ENCODE results near the gene SLC25A12. TPM values are rescaled to one million over a fixed set of nuclear protein-coding genes. Genes with fewer than 3 reads are reported as not detected.

Gene SLC25A12
- total and polyA plus RNA-seq, 2 of the 13 experiments (the other 11 are each of a cell fraction or from before 2014, with no cell fraction given) = 8.1 to 15.9 TPM

DNA sequence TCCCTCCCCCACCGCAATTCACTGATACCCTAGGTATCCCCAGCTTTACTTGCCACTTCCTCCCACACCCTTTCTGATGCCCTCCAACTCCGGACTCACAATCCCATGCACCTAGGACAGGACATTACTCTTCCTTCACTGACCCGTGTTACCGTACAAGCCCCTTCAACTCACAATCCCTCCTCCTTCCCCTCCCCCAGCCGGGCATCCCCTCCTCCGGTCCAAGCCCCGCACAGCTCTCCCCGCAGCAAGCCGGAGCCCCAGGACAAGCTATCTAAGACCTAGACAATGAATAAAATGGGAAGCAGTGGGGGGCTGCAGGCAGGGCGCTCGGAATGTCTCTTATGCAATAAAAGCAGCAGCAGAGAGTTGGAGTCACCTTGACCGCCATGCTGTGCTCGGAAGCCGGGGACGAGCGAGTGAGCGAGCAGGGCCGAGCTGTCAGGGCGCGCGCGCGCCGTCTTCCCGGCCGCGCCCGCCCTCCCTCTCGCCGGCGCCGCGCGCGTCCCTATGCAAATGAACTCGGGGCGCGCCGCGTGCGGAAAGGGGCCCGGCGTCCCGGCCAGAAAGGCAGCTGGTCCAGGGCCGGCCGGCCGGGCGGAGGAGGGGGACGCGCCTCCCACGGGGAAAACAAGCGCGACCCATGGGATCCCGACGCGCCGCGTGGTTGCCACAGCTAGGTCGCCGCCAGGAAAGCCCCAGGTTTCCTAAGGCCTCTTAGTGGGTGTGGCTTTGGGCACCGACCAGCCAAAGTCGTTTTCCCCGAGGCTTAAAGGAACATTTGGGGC, at the start of gene SLC25A12 (continued):
- TF ChIP-seq, protein P1, sequence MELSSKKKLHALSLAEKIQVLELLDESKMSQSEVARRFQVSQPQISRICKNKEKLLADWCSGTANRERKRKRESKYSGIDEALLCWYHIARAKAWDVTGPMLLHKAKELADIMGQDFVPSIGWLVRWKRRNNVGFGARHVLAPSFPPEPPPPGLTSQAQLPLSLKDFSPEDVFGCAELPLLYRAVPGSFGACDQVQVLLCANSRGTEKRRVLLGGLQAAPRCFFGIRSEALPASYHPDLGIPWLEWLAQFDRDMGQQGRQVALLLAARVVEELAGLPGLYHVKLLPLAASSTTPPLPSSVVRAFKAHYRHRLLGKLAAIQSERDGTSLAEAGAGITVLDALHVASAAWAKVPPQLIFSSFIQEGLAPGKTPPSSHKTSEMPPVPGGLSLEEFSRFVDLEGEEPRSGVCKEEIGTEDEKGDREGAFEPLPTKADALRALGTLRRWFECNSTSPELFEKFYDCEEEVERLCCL (CRISPR knock-in tag; IDR thresholded peaks at IDR 0.05; ENCODE audit: borderline replicate concordance) = peak; percentile 59; the same call in 1 of the 2 replicates
- TF ChIP-seq ZNF33A (CRISPR knock-in tag; IDR thresholded peaks at IDR 0.05; ENCODE audit: borderline replicate concordance) (no peak), ZNF441 (CRISPR knock-in tag; IDR thresholded peaks at IDR 0.05; ENCODE audit: borderline replicate concordance) (no peak; the same call in 1 of the 2 replicates), PPARG (CRISPR knock-in tag; conservative IDR thresholded peaks at IDR 0.05) (no peak; the same call in 1 of the 2 replicates), U2AF2 (IDR thresholded peaks at IDR 0.05; ENCODE audit: low read depth, low read length) (no peak), HDAC1 (CRISPR knock-in tag; IDR thresholded peaks at IDR 0.05) (peak; percentile 77), HNF1B (CRISPR knock-in tag; IDR thresholded peaks at IDR 0.05) (peak; percentile 89), ZNF569 (CRISPR knock-in tag; IDR thresholded peaks at IDR 0.05; ENCODE audit: borderline replicate concordance) (no peak), KMT2B (CRISPR knock-in tag; IDR thresholded peaks at IDR 0.05) (peak; percentile 55; the same call in 1 of the 2 replicates), ZNF556 (CRISPR knock-in tag; IDR thresholded peaks at IDR 0.05; ENCODE audit: borderline replicate concordance) (peak; percentile 47; the same call in 1 of the 2 replicates), ATRX (CRISPR knock-in tag; IDR thresholded peaks at IDR 0.05; ENCODE audit: borderline replicate concordance) (no peak), SMARCC2 (IDR thresholded peaks at IDR 0.05) (no peak), ZNF740 (CRISPR knock-in tag; IDR thresholded peaks at IDR 0.05) (no peak), ZNF678 (CRISPR knock-in tag; IDR thresholded peaks at IDR 0.05) (0 out of 2 replicates have a peak, but pooled peaks have one; percentile 43), NFKB2 (CRISPR knock-in tag; IDR thresholded peaks at IDR 0.05; ENCODE audit: borderline replicate concordance) (peak; percentile 35; the same call in 1 of the 2 replicates), ZNF513 (CRISPR knock-in tag; conservative IDR thresholded peaks at IDR 0.05) (no peak), ZNF781 (CRISPR knock-in tag; IDR thresholded peaks at IDR 0.05; ENCODE audit: borderline replicate concordance, not compliant biosample characterization) (peak; percentile 25), ZNF766 (CRISPR knock-in tag; IDR thresholded peaks at IDR 0.05; ENCODE audit: borderline replicate concordance) (no peak), ZNF563 (CRISPR knock-in tag; IDR thresholded peaks at IDR 0.05) (peak; percentile 81), ZNF768 (CRISPR knock-in tag; IDR thresholded peaks at IDR 0.05) (no peak)
- TF ChIP-seq, protein P2, sequence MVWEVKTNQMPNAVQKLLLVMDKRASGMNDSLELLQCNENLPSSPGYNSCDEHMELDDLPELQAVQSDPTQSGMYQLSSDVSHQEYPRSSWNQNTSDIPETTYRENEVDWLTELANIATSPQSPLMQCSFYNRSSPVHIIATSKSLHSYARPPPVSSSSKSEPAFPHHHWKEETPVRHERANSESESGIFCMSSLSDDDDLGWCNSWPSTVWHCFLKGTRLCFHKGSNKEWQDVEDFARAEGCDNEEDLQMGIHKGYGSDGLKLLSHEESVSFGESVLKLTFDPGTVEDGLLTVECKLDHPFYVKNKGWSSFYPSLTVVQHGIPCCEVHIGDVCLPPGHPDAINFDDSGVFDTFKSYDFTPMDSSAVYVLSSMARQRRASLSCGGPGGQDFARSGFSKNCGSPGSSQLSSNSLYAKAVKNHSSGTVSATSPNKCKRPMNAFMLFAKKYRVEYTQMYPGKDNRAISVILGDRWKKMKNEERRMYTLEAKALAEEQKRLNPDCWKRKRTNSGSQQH (CRISPR knock-in tag; IDR thresholded peaks at IDR 0.05; ENCODE audit: low read depth) = peak; percentile 32; the same call in 1 of the 2 replicates
